Endometrial microvascular endothelial cells (primary cell): Measurements from ENCODE around the gene IGF2BP2. TPM values are rescaled to one million over a fixed set of nuclear protein-coding genes. Genes with fewer than 3 reads are reported as not detected.

Experiments used
- in situ Hi-C: cut with HindIII; loops from 2 replicates; pipeline ENCODE4 v1.10.0; 2017; ENCODE audit warnings: low sequenced_read_pairs, low pct_unique_long_range_greater_than_20kb; ENCODE audit errors: inconsistent ontology term
- total RNA-seq: library from RNA; depleted of rRNA; stranded (reverse); fragments of >200 nt; gene quantifications from one replicate; pipeline ENCODE4 v1.2.3, GENCODE V29; 2015; ENCODE audit errors: inconsistent ontology term

Gene IGF2BP2
- total RNA-seq, 1 donor from 2014 or later, result 39.9 TPM

DNA sequence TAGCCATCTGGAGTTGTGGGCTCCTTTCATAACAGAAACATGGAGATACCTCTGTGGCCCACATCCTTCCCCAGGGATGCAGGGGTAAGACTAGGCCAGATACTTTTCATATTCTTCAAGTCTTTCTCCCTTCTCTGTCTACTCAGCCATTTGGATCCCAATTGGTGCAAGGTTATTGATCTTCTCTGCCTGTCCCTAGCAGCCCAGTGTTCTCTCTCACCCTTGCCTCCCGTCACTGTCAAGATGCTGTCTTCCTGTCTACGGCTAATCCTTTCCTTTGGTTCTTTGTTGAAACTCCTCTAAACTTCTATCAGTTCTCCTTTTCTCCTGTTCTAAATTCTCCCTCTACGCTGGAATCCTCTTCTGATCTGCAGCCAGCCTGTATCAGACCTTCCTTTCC is 187.5 kb downstream of the IGF2BP2 start:
- in situ Hi-C loops, result no loop called here

DNA sequence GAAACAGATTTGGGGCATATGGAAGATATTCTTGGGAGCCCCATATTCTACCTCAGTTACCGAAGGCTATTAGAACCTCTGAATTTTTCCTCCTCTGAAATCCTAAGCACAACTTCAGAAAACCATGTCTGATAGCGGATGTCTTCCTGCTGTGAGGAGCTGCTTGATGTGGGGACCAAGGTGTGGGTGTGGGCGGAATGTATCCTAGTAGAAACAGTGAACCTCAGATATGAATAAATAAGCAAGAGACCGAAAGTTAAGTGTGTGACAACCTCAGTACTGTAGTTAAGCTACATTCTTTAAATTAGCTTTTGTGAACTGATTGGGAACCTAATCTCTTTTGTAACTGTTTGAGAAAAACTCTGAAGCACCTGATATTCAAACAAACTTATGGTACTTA is 191.8 kb downstream of the IGF2BP2 start:
- in situ Hi-C loops, result no loop called here

DNA sequence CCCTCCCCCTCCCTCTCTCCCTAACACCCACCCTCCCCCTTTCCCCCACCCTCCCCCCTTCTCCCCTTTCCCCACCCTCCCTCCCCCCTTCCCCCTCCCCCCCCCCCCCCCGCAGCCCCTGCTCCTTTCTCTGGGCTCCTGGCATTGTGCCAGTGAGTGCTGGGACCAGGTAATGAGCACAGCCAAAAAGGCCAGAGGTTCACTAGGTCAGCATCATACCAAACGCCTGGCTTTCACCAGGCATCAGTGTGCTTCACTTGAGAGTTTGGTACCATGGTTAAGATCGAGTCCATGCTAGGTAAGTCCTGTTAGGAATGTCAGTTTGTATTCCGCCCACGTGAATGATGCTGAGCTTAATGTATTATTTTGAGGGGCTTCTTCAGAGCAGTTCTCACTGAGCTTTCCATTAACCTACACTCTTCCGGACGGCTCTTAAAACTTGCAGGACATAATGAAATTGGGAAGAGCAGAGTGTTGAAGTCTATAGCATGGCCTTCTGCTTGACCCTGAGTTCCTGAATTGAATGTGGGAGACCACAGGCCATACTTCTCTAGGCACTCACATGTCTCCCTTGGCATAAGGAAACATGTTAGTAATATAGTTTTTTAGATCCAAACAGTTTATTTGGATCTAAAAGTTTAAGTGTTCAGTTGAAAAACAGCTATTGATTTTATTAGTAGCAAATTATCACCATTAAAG is 193.2 kb downstream of the IGF2BP2 start:
- in situ Hi-C loops, result no loop called here

GRCh38 chr3:185631108-185631507 is 193.7 kb downstream of the IGF2BP2 start:
- in situ Hi-C loops, result no loop called here

DNA sequence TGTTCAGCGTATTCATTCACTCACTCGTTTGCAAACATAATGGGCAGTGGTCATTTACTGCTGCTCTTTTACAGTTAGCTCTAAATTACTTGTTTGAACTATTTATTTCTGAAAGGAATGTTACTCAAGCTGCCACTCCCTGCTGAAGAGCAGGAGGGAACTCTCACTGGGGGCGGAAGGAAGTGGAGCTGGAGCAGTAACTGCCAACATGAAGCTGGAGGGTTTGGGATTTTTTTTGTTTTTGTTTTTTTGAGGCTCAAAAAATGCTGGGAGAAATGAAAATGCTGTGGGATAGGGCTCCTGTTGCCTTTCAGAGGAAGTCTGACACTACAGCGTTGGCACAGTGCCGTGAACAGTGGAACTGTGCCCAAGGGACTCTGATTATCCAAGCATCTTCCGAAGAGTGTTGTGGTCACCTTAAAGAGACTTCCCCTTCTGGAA is 194.6 kb downstream of the IGF2BP2 start:
- in situ Hi-C loops, result no loop called here

DNA sequence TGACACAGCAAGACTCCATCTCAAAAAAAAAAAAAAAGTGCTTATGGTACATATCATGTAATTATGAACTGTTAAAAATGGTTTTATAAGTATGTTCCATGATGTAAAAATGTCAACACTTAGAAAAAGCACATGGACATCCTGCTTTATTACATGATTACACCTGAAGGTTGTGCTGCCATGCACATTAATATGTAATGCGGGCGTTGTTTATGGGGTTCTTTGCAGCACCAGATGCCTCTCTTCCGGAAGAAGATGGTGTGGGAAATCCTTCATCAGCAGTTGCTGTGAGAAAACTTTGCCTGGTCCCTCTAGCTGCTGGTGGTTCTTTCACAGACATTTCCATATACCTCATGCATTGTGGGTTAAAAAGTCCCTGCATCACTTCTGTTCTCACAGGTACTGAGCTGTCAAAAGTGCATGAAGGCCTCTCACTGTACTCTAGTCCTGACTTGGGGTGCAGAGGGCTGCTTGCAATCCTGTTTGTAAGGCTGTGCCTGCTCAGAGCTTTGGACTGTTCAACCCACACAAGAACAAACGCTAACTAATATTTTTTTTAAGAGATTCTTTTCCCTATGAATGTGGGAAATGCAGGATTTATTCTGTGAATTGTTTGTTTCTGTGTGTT is 195.2 kb downstream of the IGF2BP2 start:
- in situ Hi-C loops, result no loop called here

GRCh38 chr3:185625784-185626183 is 199.1 kb downstream of the IGF2BP2 start:
- in situ Hi-C loops, result no loop called here

GRCh38 chr3:185623939-185624665 is 200.7 kb downstream of the IGF2BP2 start:
- in situ Hi-C loops, result no loop called here

DNA sequence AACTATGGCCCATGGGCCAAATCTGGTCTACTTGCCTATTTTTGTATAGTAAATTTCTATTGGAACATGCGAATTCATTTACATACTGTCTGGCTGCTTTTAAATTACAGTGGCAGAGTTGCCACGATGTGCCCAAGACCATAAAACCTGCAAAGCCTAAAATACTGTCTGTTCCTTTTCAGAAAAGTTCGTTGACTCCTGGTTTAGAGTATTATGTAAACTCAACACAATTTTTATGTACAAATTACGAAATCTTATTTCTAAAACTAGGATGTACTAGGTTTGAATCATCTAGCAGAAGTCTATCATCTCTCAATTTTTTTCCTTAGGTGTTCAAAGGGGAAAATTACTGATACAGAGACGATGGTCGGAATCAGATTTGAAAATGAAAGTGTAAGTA is 211.8 kb downstream of the IGF2BP2 start:
- in situ Hi-C loops, result no loop called here

DNA sequence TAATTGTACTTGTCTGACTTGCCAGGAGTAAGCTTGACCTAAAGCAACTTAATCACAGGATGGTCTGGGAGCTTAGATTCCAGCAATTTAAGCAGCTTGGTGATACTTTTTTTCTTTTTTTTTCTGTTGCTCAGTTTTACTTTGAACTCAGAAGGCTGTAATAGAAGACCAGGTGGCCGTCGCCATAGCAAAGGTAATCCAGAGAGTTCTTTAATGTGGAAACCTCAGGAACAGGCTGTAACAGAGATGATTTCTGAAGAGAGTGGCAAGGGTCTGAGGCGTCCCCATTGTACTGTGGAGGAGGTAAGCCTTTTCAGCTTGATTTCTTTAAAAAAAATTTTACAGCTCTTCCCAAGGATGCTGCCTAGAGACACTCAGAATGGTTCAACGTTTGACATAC is 218.6 kb downstream of the IGF2BP2 start:
- in situ Hi-C loops, result no loop called here

DNA sequence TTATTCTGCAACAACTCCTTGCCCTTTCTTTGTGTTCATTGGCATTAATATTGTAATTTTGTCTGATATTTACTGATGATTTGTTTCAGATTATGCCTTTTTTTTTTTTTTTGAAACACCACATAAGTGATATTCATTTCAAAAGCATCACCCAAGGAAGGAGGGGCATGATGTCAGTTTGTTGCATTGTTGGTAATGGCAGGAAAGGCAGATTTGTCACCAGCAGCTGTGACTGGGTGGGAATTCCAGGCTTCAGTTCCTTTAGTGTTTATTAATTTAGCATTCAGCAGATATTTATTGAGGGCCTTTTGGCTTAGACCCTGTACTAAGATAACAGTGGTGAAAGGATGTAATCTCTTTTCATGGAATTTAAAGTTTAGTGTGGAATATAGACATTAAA is 219.3 kb downstream of the IGF2BP2 start:
- in situ Hi-C loops, result no loop called here

DNA sequence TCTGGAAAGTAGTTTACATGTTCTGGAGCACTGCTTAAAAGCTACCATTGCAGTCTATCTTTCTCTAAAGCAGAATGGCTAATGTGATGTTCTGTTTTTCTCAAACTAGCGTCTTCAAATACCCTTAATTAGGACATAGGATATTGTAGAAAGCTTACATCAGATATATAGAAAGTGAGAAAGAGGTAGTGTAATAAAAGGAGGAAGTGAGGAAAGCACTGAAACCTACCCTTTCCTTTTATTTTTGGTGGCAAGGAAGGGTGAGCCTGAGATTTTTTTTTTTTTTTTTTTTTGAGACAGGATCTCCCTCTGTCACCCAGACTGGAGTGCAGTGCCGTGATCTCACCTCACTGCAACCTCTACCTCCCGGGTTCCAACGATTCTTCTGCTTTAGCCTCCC is 229.3 kb downstream of the IGF2BP2 start:
- in situ Hi-C loops, result no loop called here

- in situ Hi-C loops, result no loop called here
Measured at GRCh38 chr3:185594073-185594472, 230.8 kb downstream of the IGF2BP2 start.

Other genes starting within 250 kb of the IGF2BP2 start
- 20.3 TPM for gene SENP2, start 238.7 kb downstream of the IGF2BP2 start, total RNA-seq
- 226 TPM for gene TRA2B, start 113.0 kb upstream of the IGF2BP2 start, total RNA-seq